Epithelial cell of proximal tubule (primary cell): ENCODE measurements around the gene UST. TPM values are rescaled to one million over a fixed set of nuclear protein-coding genes. Genes with fewer than 3 reads are reported as not detected.

ENCODE experiments used
- DNase-seq: peaks from one replicate; pipeline ENCODE4 v3.0.0-alpha.2; 2011; ENCODE audit warnings: low read depth
- H3K4me3 ChIP-seq: 2 replicates; pipeline ENCODE4 v1.5.1; 2011; ENCODE audit warnings: low read depth, mild to moderate bottlenecking, low read length
- CTCF ChIP-seq: conservative IDR thresholded peaks from 2 replicates; pipeline ENCODE4 v1.5.1; 2012; ENCODE audit warnings: low read depth, mild to moderate bottlenecking, low read length
- total RNA-seq: library from RNA; depleted of rRNA; stranded (reverse); fragments of >200 nt; gene quantifications from 2 replicates; pipeline ENCODE4 v1.2.3, GENCODE V29; 2015

UST gene
- total RNA-seq, 1 donor from 2014 or later, result 1.1 TPM

- TF ChIP-seq CTCF, result no peak
- no peak overlapping the region for H3K4me3 ChIP-seq
- no peak for DNase-seq
Measured at GRCh38 chr6:148790817-148791216, 44.0 kb downstream of the UST start.

GRCh38 chr6:148791372-148791771 lies 44.5 kb downstream of the UST start:
- no peak for TF ChIP-seq CTCF
- no peak for DNase-seq
- H3K4me3 ChIP-seq, result no peak overlapping the region

GRCh38 chr6:148793721-148794120 lies 46.9 kb downstream of the UST start:
- no peak overlapping the region for H3K4me3 ChIP-seq
- TF ChIP-seq CTCF, result no peak
- no peak for DNase-seq

- TF ChIP-seq CTCF, result no peak
- DNase-seq, result no peak
- H3K4me3 ChIP-seq, result no peak overlapping the region
Measured at GRCh38 chr6:148794797-148795196, 48.0 kb downstream of the UST start.

GRCh38 chr6:148795563-148795962 lies 48.7 kb downstream of the UST start:
- no peak overlapping the region for H3K4me3 ChIP-seq
- TF ChIP-seq CTCF, result no peak
- DNase-seq, result no peak

- no peak overlapping the region for H3K4me3 ChIP-seq
- TF ChIP-seq CTCF, result no peak
- no peak for DNase-seq
Measured at GRCh38 chr6:148799647-148800046, 52.8 kb downstream of the UST start.

GRCh38 chr6:148800536-148800935 lies 53.7 kb downstream of the UST start:
- no peak overlapping the region for H3K4me3 ChIP-seq
- no peak for TF ChIP-seq CTCF
- DNase-seq, result no peak
